T-helper 1 cell treated with Interleukin-12 subunit alpha and Interleukin-12 subunit beta and Interleukin-4 antibody, amounts not matched to agents 30 μg/mL and 1 μg/mL, for 36 hours (primary cell): ENCODE results near the gene UGT2B17.
"Not testable (repeated sequence)": the region's sequence is repeated elsewhere in the genome, so short reads cannot be mapped to it uniquely, and the experiment has no call there.

Experiments used
- H3K27ac Mint-ChIP-seq: one replicate; pipeline ENCODE4 v1.8.0; 2021; ENCODE audit warnings: mild to moderate bottlenecking, mixed read lengths
- H3K27me3 Mint-ChIP-seq: one replicate; pipeline ENCODE4 v1.8.0; 2021; ENCODE audit warnings: low read depth, mixed read lengths
- H3K36me3 Mint-ChIP-seq: one replicate; pipeline ENCODE4 v1.8.0; 2021; ENCODE audit warnings: low read depth, mixed read lengths
- H3K4me1 Mint-ChIP-seq: one replicate; pipeline ENCODE4 v1.8.0; 2021; ENCODE audit warnings: low read depth, mixed read lengths
- H3K4me3 Mint-ChIP-seq: one replicate; pipeline ENCODE4 v1.8.0; 2021; ENCODE audit warnings: mild to moderate bottlenecking, moderate library complexity, mixed read lengths
- H3K9me3 Mint-ChIP-seq: one replicate; pipeline ENCODE4 v1.8.0; 2021; ENCODE audit warnings: mixed read lengths

Gene UGT2B17

DNA sequence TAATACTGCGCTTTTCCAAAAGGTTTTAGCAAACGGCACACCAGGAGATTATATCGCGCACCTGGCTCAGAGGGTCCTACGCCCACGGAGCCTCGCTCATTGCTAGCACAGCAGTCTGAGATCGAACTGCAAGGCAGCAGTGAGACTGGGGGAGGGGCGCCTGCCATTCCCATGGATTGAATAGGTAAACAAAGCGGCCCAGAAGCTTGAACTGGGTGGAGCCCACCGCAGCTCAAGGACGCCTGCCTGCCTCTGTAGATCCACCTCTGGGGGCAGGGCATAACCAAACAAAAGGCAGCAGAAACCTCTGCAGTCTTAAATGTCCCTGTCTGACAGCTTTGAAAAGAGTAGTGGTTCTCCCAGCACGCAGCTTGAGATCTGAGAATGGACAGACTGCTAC lies 33.4 kb downstream of the UGT2B17 start:
- peaks cover 10% of the 10 kb centered on the region for H3K9me3 Mint-ChIP-seq
- H3K36me3 Mint-ChIP-seq, H3K27me3 Mint-ChIP-seq, H3K27ac Mint-ChIP-seq, H3K4me3 Mint-ChIP-seq, H3K4me1 Mint-ChIP-seq: not testable (repeated sequence)

DNA sequence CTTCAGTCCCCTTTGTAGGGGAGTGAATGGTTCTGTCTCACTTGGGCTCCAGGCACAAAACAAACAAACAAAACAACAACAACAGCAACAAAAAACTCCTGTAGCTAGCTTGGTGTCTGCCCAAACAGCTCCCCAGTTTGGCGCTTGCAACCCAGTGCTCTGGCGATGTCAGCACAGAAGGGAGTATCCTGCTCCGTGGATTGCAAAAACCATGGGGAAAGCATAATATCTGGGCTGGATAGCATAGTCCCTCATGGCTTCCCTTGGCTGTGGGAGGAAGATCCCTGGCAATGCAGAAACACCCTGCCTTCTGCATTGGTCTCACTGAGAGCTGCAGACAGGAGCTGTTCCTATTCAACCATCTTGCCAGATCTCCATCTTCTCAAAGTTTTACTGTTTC lies 39.7 kb downstream of the UGT2B17 start:
- peaks cover 12% of the 10 kb centered on the region for H3K9me3 Mint-ChIP-seq
- no peaks in the 10 kb centered on the region for H3K4me1 Mint-ChIP-seq
- no peaks in the 10 kb centered on the region for H3K27me3 Mint-ChIP-seq
- H3K27ac Mint-ChIP-seq, result no peak overlapping the region
- H3K36me3 Mint-ChIP-seq, result no peaks in the 10 kb centered on the region
- H3K4me3 Mint-ChIP-seq, result no peak overlapping the region

DNA sequence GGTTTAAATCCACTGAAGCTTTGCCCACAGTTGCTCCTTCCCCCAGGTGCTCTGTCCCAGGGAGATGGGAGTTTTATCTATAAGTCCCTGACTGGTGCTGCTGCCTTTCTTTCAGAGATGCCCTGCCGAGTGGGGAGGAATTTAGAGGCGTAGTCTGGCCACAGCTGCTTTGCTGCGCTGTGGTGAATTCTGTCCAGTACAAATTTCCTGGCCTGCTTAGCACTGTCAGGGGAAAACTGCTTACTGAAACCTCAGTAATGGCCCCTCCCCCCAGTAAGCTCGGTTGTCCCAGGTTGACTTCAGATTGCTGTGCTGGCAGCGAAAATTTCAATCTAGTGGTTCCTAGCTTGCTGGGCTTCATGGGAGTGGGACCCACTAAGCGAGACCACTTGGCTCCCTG lies 40.1 kb downstream of the UGT2B17 start:
- no peaks in the 10 kb centered on the region for H3K36me3 Mint-ChIP-seq
- no peak overlapping the region for H3K27ac Mint-ChIP-seq
- H3K9me3 Mint-ChIP-seq, result peaks cover 16% of the 10 kb centered on the region
- no peak overlapping the region for H3K4me3 Mint-ChIP-seq
- H3K4me1 Mint-ChIP-seq, result no peaks in the 10 kb centered on the region
- H3K27me3 Mint-ChIP-seq, result no peaks in the 10 kb centered on the region

DNA sequence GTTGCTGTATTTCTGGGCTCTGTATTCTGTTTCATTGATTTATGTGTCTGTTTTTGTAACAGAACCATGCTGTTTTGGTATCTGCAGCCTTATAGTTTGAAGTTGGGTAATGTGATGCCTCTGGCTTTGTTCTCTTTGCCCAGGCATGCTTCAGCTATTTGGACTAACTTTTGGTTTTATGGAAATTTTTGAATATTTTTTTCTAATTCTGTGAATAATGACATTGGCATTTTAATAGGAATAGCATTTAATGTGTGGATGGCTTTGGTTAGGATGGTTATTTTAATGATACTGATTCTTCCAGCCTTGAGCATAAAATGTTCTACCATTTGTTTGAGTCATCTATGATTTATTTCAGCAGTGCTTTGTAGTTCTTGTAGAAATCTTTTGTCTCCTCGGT lies 53.9 kb downstream of the UGT2B17 start:
- H3K36me3 Mint-ChIP-seq, H3K27ac Mint-ChIP-seq, H3K9me3 Mint-ChIP-seq, H3K4me1 Mint-ChIP-seq, H3K4me3 Mint-ChIP-seq, H3K27me3 Mint-ChIP-seq: not testable (repeated sequence)

DNA sequence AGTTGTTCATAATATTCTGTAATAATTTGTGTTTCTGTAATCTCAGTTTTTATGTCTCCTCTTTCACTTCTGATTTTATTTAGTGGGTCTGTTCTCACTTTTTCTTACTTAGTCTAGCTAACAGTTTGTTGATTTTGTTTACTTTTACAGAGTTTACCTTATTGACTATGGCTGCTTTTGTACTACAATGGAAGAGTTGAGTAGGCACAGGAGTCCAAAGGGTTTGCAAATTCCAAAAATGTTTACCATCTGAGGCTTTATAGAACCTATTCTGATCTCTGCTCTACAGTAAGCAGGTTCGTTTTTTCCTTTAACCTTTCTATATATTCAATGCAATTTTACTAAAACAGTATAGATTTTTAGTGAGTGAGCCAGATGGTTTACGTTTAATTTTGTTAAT lies 55.1 kb downstream of the UGT2B17 start:
- H3K27ac Mint-ChIP-seq, result no peak overlapping the region
- no peaks in the 10 kb centered on the region for H3K4me1 Mint-ChIP-seq
- H3K9me3 Mint-ChIP-seq, result no peaks in the 10 kb centered on the region
- no peaks in the 10 kb centered on the region for H3K27me3 Mint-ChIP-seq
- H3K36me3 Mint-ChIP-seq, result no peaks in the 10 kb centered on the region
- H3K4me3 Mint-ChIP-seq, result no peak overlapping the region

DNA sequence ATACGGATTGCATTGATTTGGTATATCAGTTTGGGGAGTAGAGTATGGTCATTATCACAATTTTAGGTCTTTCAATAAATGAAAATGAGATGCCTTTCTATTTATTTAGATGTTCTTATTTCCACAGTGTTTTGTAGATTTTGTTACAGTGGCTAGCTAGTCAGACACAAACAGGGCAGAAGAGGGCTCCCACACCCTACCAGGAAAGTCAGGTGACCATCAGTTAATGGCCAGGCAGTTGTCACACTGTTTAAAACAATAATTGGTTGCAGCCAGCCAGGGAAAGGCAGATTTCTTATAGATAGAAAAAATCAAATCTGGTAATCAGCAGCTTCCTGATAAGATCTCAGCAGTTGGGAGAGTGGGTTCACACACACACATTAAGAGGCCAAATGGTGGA lies 57.2 kb downstream of the UGT2B17 start:
- no peaks in the 10 kb centered on the region for H3K4me1 Mint-ChIP-seq
- H3K9me3 Mint-ChIP-seq, result no peaks in the 10 kb centered on the region
- no peak overlapping the region for H3K4me3 Mint-ChIP-seq
- no peak overlapping the region for H3K27ac Mint-ChIP-seq
- H3K36me3 Mint-ChIP-seq, result no peaks in the 10 kb centered on the region
- no peaks in the 10 kb centered on the region for H3K27me3 Mint-ChIP-seq

DNA sequence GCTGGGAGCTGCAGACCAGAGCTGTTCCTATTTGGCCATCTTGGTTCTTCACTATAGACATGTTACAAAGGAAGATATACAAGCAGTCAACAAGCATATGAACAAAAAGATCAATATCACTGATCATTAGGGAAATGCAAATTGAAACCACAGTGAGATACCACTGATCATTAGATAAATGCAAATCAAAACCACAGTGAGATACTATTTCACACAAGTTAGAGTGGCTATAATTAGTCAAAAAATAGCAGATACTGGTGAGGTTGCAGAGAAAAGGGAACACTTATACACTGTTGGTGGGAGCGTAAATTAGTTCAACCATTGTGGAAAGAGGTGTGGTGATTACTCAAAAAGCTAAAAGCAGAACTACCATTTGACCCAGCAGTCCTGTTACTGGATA lies 70.7 kb downstream of the UGT2B17 start:
- not testable (repeated sequence) for H3K27me3 Mint-ChIP-seq, H3K9me3 Mint-ChIP-seq, H3K4me1 Mint-ChIP-seq, H3K36me3 Mint-ChIP-seq, H3K27ac Mint-ChIP-seq, H3K4me3 Mint-ChIP-seq

DNA sequence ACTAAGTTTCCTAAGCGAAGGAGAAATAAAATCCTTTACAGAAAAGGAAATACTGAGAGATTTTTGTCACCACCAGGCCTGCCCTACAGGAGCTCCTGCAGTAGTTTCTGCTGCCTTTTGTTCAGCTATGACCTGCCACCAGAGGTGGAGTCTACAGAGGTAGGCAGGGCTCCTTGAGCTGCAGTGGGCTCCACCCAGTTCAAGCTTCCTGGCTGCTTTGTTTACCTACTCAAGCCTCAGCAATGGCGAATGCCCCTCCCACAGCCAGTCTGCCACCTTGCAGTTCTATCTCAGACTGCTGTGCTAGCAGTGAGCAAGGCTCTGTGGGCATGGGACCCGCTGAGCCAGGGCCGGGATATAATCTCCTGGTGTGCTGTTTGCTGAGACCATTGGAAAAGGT lies 71.3 kb downstream of the UGT2B17 start:
- H3K27ac Mint-ChIP-seq, H3K36me3 Mint-ChIP-seq, H3K4me3 Mint-ChIP-seq, H3K9me3 Mint-ChIP-seq, H3K27me3 Mint-ChIP-seq, H3K4me1 Mint-ChIP-seq: not testable (repeated sequence)

DNA sequence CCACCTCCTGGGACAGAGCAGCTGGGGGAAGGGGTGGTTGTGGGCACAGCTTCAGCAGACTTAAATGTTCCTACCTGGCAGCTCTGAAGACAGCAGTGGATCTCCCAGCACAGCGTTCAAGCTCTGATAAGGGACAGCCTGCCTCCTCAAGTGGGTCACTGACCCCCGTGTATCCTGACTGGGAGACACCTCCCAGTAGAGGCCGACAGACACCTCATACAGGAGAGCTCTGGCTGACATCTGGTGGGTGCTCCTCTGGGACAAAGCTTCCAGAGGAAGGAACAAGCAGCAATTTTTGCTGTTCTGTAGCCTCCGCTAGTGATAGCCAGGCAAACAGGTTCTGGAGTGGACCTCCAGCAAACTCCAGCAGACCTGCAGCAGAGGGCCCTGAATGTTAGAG lies 72.7 kb downstream of the UGT2B17 start:
- not testable (repeated sequence) for H3K4me3 Mint-ChIP-seq, H3K27me3 Mint-ChIP-seq, H3K36me3 Mint-ChIP-seq, H3K9me3 Mint-ChIP-seq, H3K27ac Mint-ChIP-seq, H3K4me1 Mint-ChIP-seq

DNA sequence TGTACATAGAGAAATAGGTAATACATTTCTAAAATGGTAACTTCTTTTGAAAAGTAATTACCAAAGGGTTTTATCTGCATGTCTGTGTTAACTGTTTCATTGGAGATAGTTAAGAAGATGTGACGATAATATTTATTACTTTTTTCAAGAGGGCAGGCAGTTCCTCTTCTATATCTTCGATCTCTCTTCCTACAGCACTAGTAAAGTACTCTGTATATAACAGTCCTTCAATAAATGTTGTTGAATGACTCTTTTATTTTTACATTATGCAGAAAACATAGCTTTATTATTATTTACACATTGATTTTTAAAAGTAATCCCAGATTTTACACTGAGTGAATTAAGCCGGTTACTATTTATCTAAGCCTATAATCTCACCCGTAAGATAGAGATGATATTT lies 77.1 kb downstream of the UGT2B17 start:
- H3K4me3 Mint-ChIP-seq, result no peak overlapping the region
- peaks cover under 1% of the 10 kb centered on the region for H3K9me3 Mint-ChIP-seq
- no peaks in the 10 kb centered on the region for H3K4me1 Mint-ChIP-seq
- no peaks in the 10 kb centered on the region for H3K27me3 Mint-ChIP-seq
- no peak overlapping the region for H3K27ac Mint-ChIP-seq
- H3K36me3 Mint-ChIP-seq, result no peaks in the 10 kb centered on the region

DNA sequence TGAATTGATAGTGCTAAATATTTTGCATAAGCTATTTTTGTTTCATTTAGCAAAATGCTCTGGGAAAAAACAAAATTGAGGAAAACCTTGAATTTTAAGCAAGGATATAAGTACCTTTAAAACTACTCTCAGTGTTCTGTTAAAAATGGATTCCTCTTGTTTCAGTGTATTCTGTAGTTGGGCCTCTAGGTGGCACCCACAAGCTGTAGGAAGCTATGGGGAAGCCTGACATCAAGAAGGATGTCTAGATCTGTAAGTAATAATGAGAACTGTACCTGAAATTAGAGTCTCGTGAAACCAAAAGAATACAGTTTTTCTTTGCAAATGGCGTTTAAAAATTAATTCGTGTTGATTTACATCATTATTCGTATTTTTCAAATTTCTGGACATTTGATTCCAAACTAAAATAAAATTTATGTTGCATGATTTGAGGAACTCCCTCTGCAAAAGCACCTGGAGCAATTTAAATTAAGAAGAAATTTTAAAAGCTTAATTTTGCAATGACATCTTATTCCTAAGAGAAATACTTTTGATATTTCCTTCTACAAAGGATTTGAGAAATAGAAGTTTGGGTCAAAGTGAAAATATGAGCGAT lies 77.6 kb downstream of the UGT2B17 start:
- H3K27ac Mint-ChIP-seq, result no peak overlapping the region
- no peaks in the 10 kb centered on the region for H3K27me3 Mint-ChIP-seq
- H3K4me3 Mint-ChIP-seq, result no peak overlapping the region
- H3K9me3 Mint-ChIP-seq, result no peaks in the 10 kb centered on the region
- no peaks in the 10 kb centered on the region for H3K4me1 Mint-ChIP-seq
- no peaks in the 10 kb centered on the region for H3K36me3 Mint-ChIP-seq

DNA sequence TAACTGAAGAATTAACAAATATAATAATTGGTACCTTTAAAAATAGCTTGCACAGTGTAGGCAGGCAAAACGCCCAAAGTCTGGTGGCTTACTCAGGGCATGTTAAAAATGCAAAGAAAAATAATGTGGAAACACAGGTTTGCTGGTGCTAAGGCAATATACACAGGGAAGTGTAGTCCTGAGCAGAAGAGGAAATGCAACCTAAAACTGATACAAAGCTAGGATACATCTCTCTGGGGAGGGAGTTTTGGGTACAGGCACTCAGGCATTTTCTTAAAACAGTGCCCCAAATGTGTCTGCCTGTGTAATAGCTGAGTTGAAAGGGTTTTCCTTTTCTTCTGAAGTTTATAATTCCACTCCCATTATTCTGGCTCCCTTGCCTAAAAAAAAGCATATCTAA lies 81.4 kb downstream of the UGT2B17 start:
- Mint-ChIP-seq H3K27me3 (no peaks in the 10 kb centered on the region), H3K27ac (no peak overlapping the region), H3K4me1 (no peaks in the 10 kb centered on the region), H3K9me3 (no peaks in the 10 kb centered on the region), H3K4me3 (no peak overlapping the region), H3K36me3 (no peaks in the 10 kb centered on the region)

DNA sequence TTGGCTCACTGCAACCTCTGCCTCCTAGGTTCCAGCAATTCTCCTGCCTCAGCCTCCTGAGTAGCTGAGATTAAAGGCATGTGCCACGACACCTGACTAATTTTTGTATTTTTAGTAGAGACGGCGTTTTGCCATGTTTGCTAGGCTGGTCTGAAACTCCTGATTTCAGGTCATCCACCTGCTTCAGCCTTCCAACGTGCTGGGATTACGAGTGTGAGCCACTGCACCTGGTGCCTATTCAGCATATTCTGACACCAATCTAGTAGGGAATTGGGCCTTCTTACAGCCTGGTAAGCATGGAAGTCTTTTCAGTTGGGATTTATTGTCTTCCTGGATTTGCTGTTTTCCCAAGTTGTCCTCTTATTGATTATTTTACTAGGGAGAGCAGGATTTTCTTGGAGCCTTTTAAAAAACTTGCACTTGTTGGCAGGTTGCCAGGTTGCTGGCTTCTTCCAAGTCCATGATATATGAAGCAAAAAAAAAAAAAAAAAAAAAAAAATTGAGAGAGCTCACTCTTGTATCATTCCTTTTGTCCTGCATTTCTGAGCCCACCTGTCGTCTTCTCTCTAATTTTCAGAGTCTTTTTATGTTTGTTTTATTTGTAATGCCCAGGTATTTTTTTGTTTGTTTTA lies 85.2 kb downstream of the UGT2B17 start:
- Mint-ChIP-seq H3K9me3 (no peaks in the 10 kb centered on the region), H3K4me1 (no peaks in the 10 kb centered on the region), H3K36me3 (no peaks in the 10 kb centered on the region), H3K27me3 (peaks cover 3% of the 10 kb centered on the region), H3K27ac (no peak overlapping the region), H3K4me3 (no peak overlapping the region)

DNA sequence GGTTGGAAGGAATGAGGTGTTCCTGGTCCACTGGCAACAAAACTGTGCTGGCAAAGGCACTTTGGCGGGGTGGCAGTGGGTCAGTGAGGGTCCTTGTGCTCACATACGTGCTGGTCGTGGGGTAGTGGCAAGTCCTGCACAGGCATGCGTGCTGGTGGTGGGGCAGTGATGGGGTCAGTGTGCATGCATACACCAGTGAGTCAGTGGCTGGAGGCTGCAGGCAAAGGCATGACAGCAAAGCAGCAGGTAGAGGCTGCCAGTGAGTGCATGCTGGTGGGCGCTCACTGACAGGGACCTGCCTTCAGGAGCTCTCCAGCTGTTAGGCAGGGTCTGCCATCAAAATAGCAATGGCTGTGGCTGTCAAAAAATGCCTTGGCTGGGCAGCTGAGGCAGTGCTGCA lies 86.8 kb downstream of the UGT2B17 start:
- no peak overlapping the region for H3K4me3 Mint-ChIP-seq
- no peaks in the 10 kb centered on the region for H3K36me3 Mint-ChIP-seq
- no peaks in the 10 kb centered on the region for H3K9me3 Mint-ChIP-seq
- no peaks in the 10 kb centered on the region for H3K4me1 Mint-ChIP-seq
- peaks cover 3% of the 10 kb centered on the region for H3K27me3 Mint-ChIP-seq
- H3K27ac Mint-ChIP-seq, result no peak overlapping the region
